IMR-90 (cell line): ENCODE measurements around the gene MGAT1. TPM values are rescaled to one million over a fixed set of nuclear protein-coding genes. Genes with fewer than 3 reads are reported as not detected.

ENCODE experiments used
- ATAC-seq: fragments of 200-7000 bp; cut with Tn5 transposase; 2 replicates; pipeline ENCODE4 v1.9.1; 2020; ENCODE audit warnings: low read depth, mild to moderate bottlenecking, moderate library complexity
- Bru-seq: library from RNA; stranded (reverse); fragments of 400-500 nt; gene quantifications from one replicate; lab custom pipeline; 2021; lab: Mats Ljungman, UMichigan
- BruChase-seq, 2 experiments: library from RNA; stranded (reverse); fragments of 400-500 nt; gene quantifications; one replicate each; lab custom pipeline; 2021; lab: Mats Ljungman, UMichigan
- BruUV-seq: library from RNA; stranded (reverse); fragments of 400-500 nt; replicated peaks from 2 replicates; lab custom pipeline; 2021; lab: Mats Ljungman, UMichigan
- CTCF ChIA-PET: fragments of 300-600 bp; formaldehyde crosslinking; extraction: SDS; loops from one replicate; lab custom pipeline; 2021; ENCODE audit warnings: antibody characterized with exemption; lab: Yijun Ruan, JAX
- POLR2A ChIA-PET: fragments of 300-600 bp; sonication (Branson Sonifier 250); formaldehyde crosslinking; loops from one replicate; lab custom pipeline; 2022; ENCODE audit warnings: antibody characterized with exemption; ENCODE audit not compliant: unreplicated experiment; lab: Charles Lee
- DNase-seq: peaks from one replicate; pipeline ENCODE4 v3.0.0; 2013
- H2AFZ ChIP-seq: replicated peaks from 2 replicates; pipeline ENCODE3; 2013; ENCODE audit warnings: low read length, mild to moderate bottlenecking; ENCODE audit not compliant: poor library complexity
- H2AK5ac ChIP-seq: 2 replicates; pipeline ENCODE4 v1.6.1; 2013; ENCODE audit warnings: low read depth, low read length, inconsistent platforms
- H2AK9ac ChIP-seq: replicated peaks from 2 replicates; pipeline ENCODE3; 2013; ENCODE audit warnings: mild to moderate bottlenecking, low read depth, low read length, moderate library complexity; ENCODE audit not compliant: poor library complexity
- H2BK120ac ChIP-seq: 2 replicates; pipeline ENCODE4 v1.6.1; 2013; ENCODE audit warnings: low read depth, low read length, inconsistent platforms
- H2BK15ac ChIP-seq: 3 replicates; pipeline ENCODE4 v1.6.1; 2013; ENCODE audit warnings: low read depth, low read length, inconsistent platforms
- H2BK20ac ChIP-seq: 2 replicates; pipeline ENCODE4 v1.6.1; 2013; ENCODE audit warnings: low read depth, mild to moderate bottlenecking, inconsistent platforms, low read length, moderate library complexity
- H2BK5ac ChIP-seq: 2 replicates; pipeline ENCODE4 v1.6.1; 2013; ENCODE audit warnings: mild to moderate bottlenecking, low read depth, low read length, inconsistent platforms; ENCODE audit not compliant: poor library complexity, severe bottlenecking
- H3K14ac ChIP-seq: replicated peaks from 2 replicates; pipeline ENCODE4 v1.6.1; 2013; ENCODE audit warnings: low read depth, low read length, inconsistent platforms
- H3K18ac ChIP-seq: 2 replicates; pipeline ENCODE4 v1.6.1; 2013; ENCODE audit warnings: low read depth, low read length, control low read depth
- H3K23ac ChIP-seq: 2 replicates; pipeline ENCODE4 v1.6.1; 2013; ENCODE audit warnings: low read depth, low read length, inconsistent platforms
- H3K27ac ChIP-seq: 2 replicates; pipeline ENCODE4 v1.5.1; 2013; ENCODE audit warnings: mild to moderate bottlenecking, control low read depth, low read length; ENCODE audit not compliant: insufficient read depth
- H3K27me3 ChIP-seq: 2 replicates; pipeline ENCODE4 v1.6.1; 2013; ENCODE audit warnings: low read length; ENCODE audit not compliant: control insufficient read depth, insufficient read depth
- H3K36me3 ChIP-seq: 2 replicates; pipeline ENCODE4 v1.6.1; 2013; ENCODE audit warnings: low read length, mixed read lengths; ENCODE audit not compliant: control insufficient read depth, insufficient read depth
- H3K4ac ChIP-seq: 2 replicates; pipeline ENCODE4 v1.6.1; 2013; ENCODE audit warnings: low read depth, low read length, inconsistent platforms
- H3K4me1 ChIP-seq: 2 replicates; pipeline ENCODE4 v1.6.1; 2013; ENCODE audit warnings: low read length, mixed read lengths; ENCODE audit not compliant: control insufficient read depth, insufficient read depth
- H3K4me2 ChIP-seq: 2 replicates; pipeline ENCODE4 v1.6.1; 2013; ENCODE audit warnings: low read depth, mild to moderate bottlenecking, control low read depth, low read length, moderate library complexity
- H3K4me3 ChIP-seq: 2 replicates; pipeline ENCODE4 v1.5.1; 2013; ENCODE audit warnings: low read depth, mild to moderate bottlenecking, control low read depth, low read length, moderate library complexity; ENCODE audit not compliant: insufficient read depth
- H3K56ac ChIP-seq: 2 replicates; pipeline ENCODE4 v1.6.1; 2013; ENCODE audit warnings: low read length, inconsistent platforms; ENCODE audit not compliant: insufficient read depth; ENCODE audit errors: extremely low read depth
- H3K79me1 ChIP-seq, 2 experiments: 2 replicates each; pipeline ENCODE4 v1.6.1; 2013; ENCODE audit warnings: low read length in 2 of 2, inconsistent platforms in 1 of 2, low read depth in 1 of 2
- H3K9ac ChIP-seq: 2 replicates; pipeline ENCODE4 v1.6.1; 2013; ENCODE audit warnings: low read depth, low read length, control low read depth
- H3K9me1 ChIP-seq: 2 replicates; pipeline ENCODE4 v1.6.1; 2013; ENCODE audit warnings: low read length, inconsistent platforms; ENCODE audit not compliant: insufficient read depth
- H3K9me3 ChIP-seq: 2 replicates; pipeline ENCODE4 v1.6.1; 2013; ENCODE audit warnings: low read length; ENCODE audit not compliant: control insufficient read depth, insufficient read depth
- H4K20me1 ChIP-seq: 2 replicates; pipeline ENCODE4 v1.6.1; 2013; ENCODE audit warnings: low read length, inconsistent platforms; ENCODE audit not compliant: insufficient read depth
- H4K5ac ChIP-seq: 2 replicates; pipeline ENCODE4 v1.6.1; 2013; ENCODE audit warnings: mild to moderate bottlenecking, low read depth, low read length, control low read depth
- H4K8ac ChIP-seq, 2 experiments: 2 replicates each; pipeline ENCODE4 v1.6.1; 2013; ENCODE audit warnings: low read depth in 2 of 2, low read length in 2 of 2, control low read depth in 1 of 2, inconsistent platforms in 1 of 2
- H4K91ac ChIP-seq: 2 replicates; pipeline ENCODE4 v1.6.1; 2013; ENCODE audit warnings: low read depth, low read length, inconsistent platforms; ENCODE audit not compliant: insufficient read depth
- BHLHE40 ChIP-seq: fragments of 150-350 bp; IDR thresholded peaks from 2 replicates; pipeline ENCODE4 v1.6.1; 2016; ENCODE audit warnings: mild to moderate bottlenecking, low read depth, low read length
- CEBPB ChIP-seq: IDR thresholded peaks from 2 replicates; pipeline ENCODE4 v1.6.1; 2012; ENCODE audit warnings: low read depth, low read length, improper control_type of control experiment
- CHD1 ChIP-seq: IDR thresholded peaks from 2 replicates; pipeline ENCODE4 v1.6.1; 2012; ENCODE audit warnings: low read depth, low read length, improper control_type of control experiment
- MAFK ChIP-seq: IDR thresholded peaks from 2 replicates; pipeline ENCODE4 v1.6.1; 2012; ENCODE audit warnings: low read depth, low read length, improper control_type of control experiment
- MAZ ChIP-seq: IDR thresholded peaks from 2 replicates; pipeline ENCODE4 v1.6.1; 2012; ENCODE audit warnings: low read depth, mild to moderate bottlenecking, low read length, improper control_type of control experiment, moderate library complexity, borderline replicate concordance
- MXI1 ChIP-seq: IDR thresholded peaks from 2 replicates; pipeline ENCODE4 v1.6.1; 2012; ENCODE audit warnings: low read depth, mild to moderate bottlenecking, low read length, moderate library complexity, borderline replicate concordance
- NFE2L2 ChIP-seq: fragments of 150-350 bp; IDR thresholded peaks from 2 replicates; pipeline ENCODE4 v1.6.1; 2016; ENCODE audit warnings: low read depth, mild to moderate bottlenecking, low read length
- POLR2A ChIP-seq: IDR thresholded peaks from 2 replicates; pipeline ENCODE4 v1.6.1; 2012; ENCODE audit warnings: mild to moderate bottlenecking, low read depth, low read length
- RAD21 ChIP-seq: IDR thresholded peaks from 2 replicates; pipeline ENCODE4 v1.6.1; 2012; ENCODE audit warnings: low read length, improper control_type of control experiment
- WGBS, 2 experiments: methylation state at CpG; one replicate each; pipeline versions ENCODE4 v1.1.5 to v1.1.7; 2013; ENCODE audit warnings: missing lambda C conversion rate in 2 of 2; ENCODE audit not compliant: insufficient read length in 1 of 2; ENCODE audit errors: extremely low coverage in 2 of 2; 5-methylcytosine and 5-hydroxymethylcytosine counted together
- dilution Hi-C: fragments of 300-500 bp; cut with HindIII; formaldehyde crosslinking; loops from one replicate; pipeline ENCODE4 v1.14.3; 2018; ENCODE audit warnings: low sequenced_read_pairs; ENCODE audit not compliant: unreplicated experiment
- in situ Hi-C: fragments of 300-500 bp; cut with MboI; formaldehyde crosslinking; loops from 3 replicates; pipeline ENCODE4 v1.14.3; 2019; ENCODE audit warnings: low sequenced_read_pairs, inconsistent platforms, mixed read lengths
- intact Hi-C: fragments of 100-400 bp; cut with micrococcal nuclease; formaldehyde crosslinking; loops from 2 replicates; pipeline ENCODE4 v1.10.0; 2022
- long read RNA-seq: library from polyadenylated mRNA; unstranded; transcript quantifications from one replicate; pipeline ENCODE4 v2.0.0, GENCODE V29; 2021; ENCODE audit not compliant: unreplicated experiment
- polyA plus RNA-seq, 3 experiments: library from polyadenylated mRNA; depleted of rRNA; stranded (reverse); fragments of >200 nt; gene quantifications; 2 replicates each; pipeline ENCODE4 v1.2.3, GENCODE V29; 2012; ENCODE audit warnings: low replicate concordance in 1 of 3
- total RNA-seq: library from RNA; depleted of rRNA; stranded (reverse); fragments of >200 nt; gene quantifications from 2 replicates; pipeline ENCODE4 v1.2.3, GENCODE V29; 2012; rRNA removed
- TF ChIP-seq, protein P1 (sequence below): conservative IDR thresholded peaks from 2 replicates; pipeline ENCODE4 v1.5.1; 2012; ENCODE audit warnings: mild to moderate bottlenecking, low read depth, low read length, improper control_type of control experiment
- TF ChIP-seq, protein P2 (sequence below): fragments of 150-350 bp; IDR thresholded peaks from 2 replicates; pipeline ENCODE4 v1.6.1; 2017; ENCODE audit warnings: mild to moderate bottlenecking, antibody characterized with exemption, low read length, low read depth

The MGAT1 gene
- total RNA-seq (56.3 and 62.2 TPM in 2 replicates), polyA plus RNA-seq (2012; rRNA removed) (141 and 150 TPM in 2 replicates), Bru-seq, nascent RNA (percentile 87 among the genes with signal in this experiment), BruChase-seq, experiment 1, labeled RNA remaining after a 6-hour chase (percentile 89 among the genes with signal in this experiment), BruChase-seq, experiment 2, labeled RNA remaining after a 2-hour chase (percentile 83 among the genes with signal in this experiment)
- 154 and 222 TPM in 2 replicates for polyA plus RNA-seq (2012; cell fraction: cytosol; rRNA removed)
- 76.6 and 140 TPM in 2 replicates for polyA plus RNA-seq (2012; cell fraction: nucleus; rRNA removed; ENCODE audit: low replicate concordance)
- long read RNA-seq, transcript MGAT1-201 (2 exons, 2,761 nt) = major isoform, 273 of 472 reads
- long read RNA-seq, transcript MGAT1-203 (3 exons, 3,077 nt) = minor isoform, 15 of 472 reads
- long read RNA-seq, partial matches to known transcripts = 3 of 472 reads
- long read RNA-seq, other reads (novel, unspliced or antisense) = 177 of 472 reads

DNA sequence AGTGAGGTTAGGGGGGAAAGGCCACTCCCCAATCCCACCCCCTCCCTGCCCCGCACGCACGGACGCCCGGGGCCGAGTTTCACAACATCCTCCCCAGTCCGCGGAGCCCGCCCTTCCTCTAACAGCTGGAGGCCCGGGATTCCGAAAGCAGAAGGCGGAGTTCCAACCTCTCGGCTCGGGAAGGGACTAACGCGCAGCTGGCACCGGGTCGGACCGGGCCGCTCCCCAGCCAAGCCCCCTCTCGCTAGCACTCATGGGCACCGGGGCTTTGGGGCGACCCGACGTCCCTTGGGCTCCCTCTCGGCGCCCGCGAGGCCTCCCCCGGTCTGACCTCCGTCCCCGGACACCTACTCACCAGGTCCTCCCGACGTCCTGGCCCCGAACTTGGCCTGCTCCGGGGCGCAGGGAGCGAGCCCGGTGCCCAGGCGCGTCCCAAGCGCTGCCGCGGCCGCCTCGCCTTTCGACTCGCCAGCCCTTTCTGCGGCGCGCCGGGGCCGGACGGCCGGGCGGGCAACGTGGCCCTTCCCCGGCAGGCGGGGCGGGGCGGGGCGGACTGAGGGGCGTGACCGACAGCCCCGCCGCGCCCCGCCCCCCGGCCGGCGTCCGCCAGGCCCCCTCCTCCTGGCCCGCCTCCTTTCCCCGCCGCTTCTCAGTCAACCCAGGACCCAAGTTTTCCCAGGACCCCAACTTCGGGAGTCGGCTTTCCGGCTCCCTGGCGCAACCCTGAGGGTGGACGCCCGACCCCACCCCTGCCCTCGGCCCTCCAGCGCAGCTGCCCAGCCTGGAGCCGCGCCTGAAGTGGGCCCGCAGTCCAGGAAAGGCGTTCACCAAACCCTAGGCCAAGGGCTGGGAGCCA is at the start of gene MGAT1:
MGAT1 (minus strand) TSS at position 482 of the 856 bp plus-strand sequence. CDS start 9,835 bp downstream, outside the sequence.
- 3% methylated on average over 12 of the region's 87 CpGs; no CpG with 5 or more reads in 1 of the 2 experiments for WGBS, 2 experiments
- Histone ChIP-seq H3K79me1 (peaks cover 21 to 62% of the 10 kb centered on the region in 2 experiments), H2BK20ac (peak within 1 kb of the TSS; percentile 33; the same call in 1 of the 2 replicates), H2AFZ (peak within 1 kb of the TSS; percentile 92), H4K5ac (peak within 1 kb of the TSS; percentile 93), H4K8ac (peak within 1 kb of the TSS; percentile 90 to 94), H2BK15ac (peak within 1 kb of the TSS; percentile 10; the same call in 2 of the 3 replicates), H2BK120ac (peak within 1 kb of the TSS; percentile 63), H3K36me3 (peaks cover 22% of the 10 kb centered on the region), H3K27me3 (no peaks in the 10 kb centered on the region), H3K14ac (peak within 1 kb of the TSS; percentile 94), H3K4me3 (peak within 1 kb of the TSS; percentile 96), H2BK5ac (peak within 1 kb of the TSS; percentile 99), H3K4me2 (peak within 1 kb of the TSS; percentile 100), H3K4ac (peak within 1 kb of the TSS; percentile 95), H3K23ac (peak within 1 kb of the TSS; percentile 96), H3K9me3 (no peaks in the 10 kb centered on the region), H2AK9ac (peak within 1 kb of the TSS; percentile 99), H4K20me1 (peaks cover 45% of the 10 kb centered on the region), H3K9me1 (peaks cover 27% of the 10 kb centered on the region), H4K91ac (peak within 1 kb of the TSS; percentile 96), H2AK5ac (peak within 1 kb of the TSS; percentile 93), H3K4me1 (peaks cover 37% of the 10 kb centered on the region), H3K27ac (peak within 1 kb of the TSS; percentile 99), H3K56ac (peak within 1 kb of the TSS; percentile 83), H3K18ac (peak within 1 kb of the TSS; percentile 52), H3K9ac (peak within 1 kb of the TSS; percentile 99)
- TF ChIP-seq POLR2A (peak; percentile 96), NFE2L2 (no peak), BHLHE40 (no peak), CEBPB (peak; percentile 92), MAZ (peak; percentile 77), MXI1 (peak; percentile 61; the same call in 1 of the 2 replicates), MAFK (no peak), RAD21 (no peak), CHD1 (no peak)
- TF ChIP-seq, protein P1, sequence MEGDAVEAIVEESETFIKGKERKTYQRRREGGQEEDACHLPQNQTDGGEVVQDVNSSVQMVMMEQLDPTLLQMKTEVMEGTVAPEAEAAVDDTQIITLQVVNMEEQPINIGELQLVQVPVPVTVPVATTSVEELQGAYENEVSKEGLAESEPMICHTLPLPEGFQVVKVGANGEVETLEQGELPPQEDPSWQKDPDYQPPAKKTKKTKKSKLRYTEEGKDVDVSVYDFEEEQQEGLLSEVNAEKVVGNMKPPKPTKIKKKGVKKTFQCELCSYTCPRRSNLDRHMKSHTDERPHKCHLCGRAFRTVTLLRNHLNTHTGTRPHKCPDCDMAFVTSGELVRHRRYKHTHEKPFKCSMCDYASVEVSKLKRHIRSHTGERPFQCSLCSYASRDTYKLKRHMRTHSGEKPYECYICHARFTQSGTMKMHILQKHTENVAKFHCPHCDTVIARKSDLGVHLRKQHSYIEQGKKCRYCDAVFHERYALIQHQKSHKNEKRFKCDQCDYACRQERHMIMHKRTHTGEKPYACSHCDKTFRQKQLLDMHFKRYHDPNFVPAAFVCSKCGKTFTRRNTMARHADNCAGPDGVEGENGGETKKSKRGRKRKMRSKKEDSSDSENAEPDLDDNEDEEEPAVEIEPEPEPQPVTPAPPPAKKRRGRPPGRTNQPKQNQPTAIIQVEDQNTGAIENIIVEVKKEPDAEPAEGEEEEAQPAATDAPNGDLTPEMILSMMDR = no peak
- TF ChIP-seq, protein P2, sequence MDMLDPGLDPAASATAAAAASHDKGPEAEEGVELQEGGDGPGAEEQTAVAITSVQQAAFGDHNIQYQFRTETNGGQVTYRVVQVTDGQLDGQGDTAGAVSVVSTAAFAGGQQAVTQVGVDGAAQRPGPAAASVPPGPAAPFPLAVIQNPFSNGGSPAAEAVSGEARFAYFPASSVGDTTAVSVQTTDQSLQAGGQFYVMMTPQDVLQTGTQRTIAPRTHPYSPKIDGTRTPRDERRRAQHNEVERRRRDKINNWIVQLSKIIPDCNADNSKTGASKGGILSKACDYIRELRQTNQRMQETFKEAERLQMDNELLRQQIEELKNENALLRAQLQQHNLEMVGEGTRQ = peak; percentile 4; the same call in 1 of the 2 replicates
- in situ Hi-C loops (loop anchor here (10.0 kb wide), 2 partner anchors 382 to 452 kb away; no protein-coding TSS in a partner anchor), intact Hi-C loops (loop anchor here (1.0 to 5.0 kb wide), 2 partner anchors 60 to 421 kb away; partner anchors contain the start of genes TRIM41 and ZFP62), dilution Hi-C loops (no loop called here)
- CTCF ChIA-PET = interaction anchor here (0.6 to 1.1 kb wide), 3 partner anchors 20 to 452 kb away, joined by 3 read pairs; no protein-coding TSS in a partner anchor
- ATAC-seq (peak; percentile 88), DNase-seq (peak; percentile 83)
- POLR2A ChIA-PET = interaction anchor here (1.0 kb wide), 1 partner anchor 29 kb away, joined by 3 read pairs; no protein-coding TSS in a partner anchor
- no TSS peak for BruUV-seq
